ENCODE results near the gene HIPK3. TPM values are rescaled to one million over a fixed set of nuclear protein-coding genes. Genes with fewer than 3 reads are reported as not detected.

The HIPK3 gene
- total and polyA plus RNA-seq, 2 experiments from 2014 or later: 5.5 to 29.8 TPM

Other genes with a start within 250 kb of the HIPK3 start
- 10.9 and 15.3 TPM in 2 replicates for gene DEPDC7, start 241.5 kb upstream of the HIPK3 start, total RNA-seq (2014; rRNA removed; shearing (Covaris generic))
- gene DEPDC7, start 241.5 kb upstream of the HIPK3 start, polyA plus RNA-seq (2016; fragmentation: Nextera tagmentation; extraction: Ambion mirVana): 8.6 and 9.1 TPM in 2 replicates
- gene TCP11L1, start 217.8 kb upstream of the HIPK3 start, total RNA-seq (2014; rRNA removed; shearing (Covaris generic)): 24.9 and 39.0 TPM in 2 replicates
- gene TCP11L1, start 217.8 kb upstream of the HIPK3 start, polyA plus RNA-seq (2016; fragmentation: Nextera tagmentation; extraction: Ambion mirVana): 3.2 and 5.0 TPM in 2 replicates
- 72.7 and 83.2 TPM in 2 replicates for gene CSTF3, start 95.9 kb upstream of the HIPK3 start, total RNA-seq (2014; rRNA removed; shearing (Covaris generic))
- gene CSTF3, start 95.9 kb upstream of the HIPK3 start, polyA plus RNA-seq (2016; fragmentation: Nextera tagmentation; extraction: Ambion mirVana): 151 and 158 TPM in 2 replicates
- 4.0 and 4.9 TPM in 2 replicates for gene KIAA1549L, start 118.7 kb downstream of the HIPK3 start, total RNA-seq (2014; rRNA removed; shearing (Covaris generic))
- 0.57 and 0.61 TPM in 2 replicates for gene KIAA1549L, start 118.7 kb downstream of the HIPK3 start, polyA plus RNA-seq (2016; fragmentation: Nextera tagmentation; extraction: Ambion mirVana)